ENCODE data around the gene TRPV3.
"Not testable (repeated sequence)": the region's sequence is repeated elsewhere in the genome, so short reads cannot be mapped to it uniquely, and the experiment has no call there.

Gene TRPV3

GRCh38 chr17:3519472-3519871 is 38.1 kb downstream of the TRPV3 start:
- DNase-seq, result not testable (repeated sequence)

- DNase-seq, result no peak
These were observed 42.7 kb downstream of the TRPV3 start for GRCh38 chr17:3514873-3515272.

GRCh38 chr17:3514167-3514566 is 43.4 kb downstream of the TRPV3 start:
- DNase-seq, result not testable (repeated sequence)

GRCh38 chr17:3513305-3514035 is 44.1 kb downstream of the TRPV3 start:
- DNase-seq, result no peak

GRCh38 chr17:3512505-3513171 is 45.0 kb downstream of the TRPV3 start:
- DNase-seq, result no peak

GRCh38 chr17:3511852-3512504 is 45.6 kb downstream of the TRPV3 start:
- DNase-seq, result no peak

- no peak for DNase-seq
These were observed 47.5 kb downstream of the TRPV3 start for GRCh38 chr17:3510090-3510489.

- DNase-seq, result no peak
These were observed 49.7 kb downstream of the TRPV3 start for GRCh38 chr17:3507869-3508268.

- no peak for DNase-seq
These were observed 50.5 kb downstream of the TRPV3 start for GRCh38 chr17:3507071-3507470.

- DNase-seq, result no peak
These were observed 51.6 kb downstream of the TRPV3 start for GRCh38 chr17:3506054-3506453.

GRCh38 chr17:3505008-3505407 is 52.6 kb downstream of the TRPV3 start:
- DNase-seq, result no peak

- no peak for DNase-seq
These were observed 54.3 kb downstream of the TRPV3 start for GRCh38 chr17:3503285-3503684.

- no peak for DNase-seq
These were observed 55.1 kb downstream of the TRPV3 start for GRCh38 chr17:3502466-3502865.

GRCh38 chr17:3501344-3501743 is 56.3 kb downstream of the TRPV3 start:
- DNase-seq, result no peak

- DNase-seq, result no peak
These were observed 60.5 kb downstream of the TRPV3 start for GRCh38 chr17:3497101-3497500.

- no peak for DNase-seq
These were observed 72.0 kb downstream of the TRPV3 start for GRCh38 chr17:3485481-3486068.

- no peak for DNase-seq
These were observed 74.8 kb downstream of the TRPV3 start for GRCh38 chr17:3482852-3483251.

GRCh38 chr17:3479988-3480387 is 77.6 kb downstream of the TRPV3 start:
- DNase-seq, result no peak

GRCh38 chr17:3475812-3476610 is 81.6 kb downstream of the TRPV3 start, which contains the start of gene ASPA:
TSS of gene ASPA (plus strand) at chr17:3475997. CDS start at chr17:3476160, 163 bp downstream.
- DNase-seq, result no peak

GRCh38 chr17:3475251-3475685 is 82.3 kb downstream of the TRPV3 start:
- no peak for DNase-seq

GRCh38 chr17:3474212-3474611 is 83.4 kb downstream of the TRPV3 start:
- peak; percentile 41 for DNase-seq

GRCh38 chr17:3472137-3472536 is 85.5 kb downstream of the TRPV3 start:
- no peak for DNase-seq

GRCh38 chr17:3471599-3471998 is 86.0 kb downstream of the TRPV3 start, which contains the start of gene SPATA22:
TSS of gene SPATA22 (minus strand) at chr17:3471819. CDS start at chr17:3469325, 2,494 bp downstream.
- DNase-seq, result no peak

All from NCI-H748 treated with DMSO at 0.1 percent for 48 hours (cell line).